Amniotic stem cell (primary cell): Measurements from ENCODE around the gene PNRC1.
"Not testable (repeated sequence)": the region's sequence is repeated elsewhere in the genome, so short reads cannot be mapped to it uniquely, and the experiment has no call there.

ENCODE experiments used
- DNase-seq: peaks from one replicate; lab custom pipeline; 2025; lab: John Stamatoyannopoulos, UW

PNRC1 gene

GRCh38 chr6:89110284-89110683 lies 29.7 kb downstream of the PNRC1 start:
- no peak for DNase-seq

- DNase-seq, result no peak
Observed at GRCh38 chr6:89111933-89112332, 31.4 kb downstream of the PNRC1 start.

DNA sequence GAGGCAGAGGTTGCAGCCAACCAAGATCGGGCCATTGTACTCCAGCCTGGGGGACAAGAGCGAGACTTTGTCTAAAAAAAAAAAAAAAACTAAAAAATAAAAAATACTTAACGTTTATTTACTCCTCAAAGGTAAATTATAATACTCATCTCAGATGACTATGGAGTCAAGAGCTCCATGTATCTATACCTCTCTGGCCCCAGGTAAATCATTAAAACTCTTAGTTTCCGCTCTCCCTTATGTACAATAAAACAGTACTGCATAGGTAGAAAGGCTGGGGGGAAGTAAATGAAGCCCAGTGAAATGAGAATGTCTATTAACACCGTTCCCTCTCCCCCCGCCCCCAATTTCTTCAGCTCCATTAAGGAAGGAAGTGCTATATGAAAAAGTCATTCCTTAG lies 36.2 kb downstream of the PNRC1 start:
- no peak for DNase-seq

GRCh38 chr6:89117211-89118108 lies 36.9 kb downstream of the PNRC1 start, which contains the start of gene SRSF12:
SRSF12 (minus strand) TSS chr6:89118071; CDS start chr6:89117887, 184 bp downstream.
- no peak for DNase-seq

GRCh38 chr6:89118931-89119330 lies 38.4 kb downstream of the PNRC1 start:
- DNase-seq, result no peak

DNA sequence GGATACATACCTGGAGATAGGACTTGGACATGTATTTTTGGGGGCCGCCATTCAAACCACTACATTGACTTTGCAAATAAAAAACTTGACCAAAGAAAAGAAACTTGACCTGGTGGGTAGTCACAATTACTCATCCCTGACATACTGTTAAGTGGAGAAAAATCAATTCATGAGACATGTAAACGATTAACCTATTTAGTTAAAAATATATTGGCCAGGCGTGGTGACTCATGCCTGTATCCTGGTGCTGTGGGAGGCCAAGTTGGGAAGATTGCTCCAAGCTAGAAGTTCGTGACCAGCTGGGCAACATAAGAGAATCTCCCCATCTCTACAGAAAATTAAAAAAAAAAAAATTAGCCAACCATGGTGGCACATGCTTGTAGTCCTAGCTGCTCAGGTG lies 39.8 kb downstream of the PNRC1 start:
- DNase-seq, result no peak

DNA sequence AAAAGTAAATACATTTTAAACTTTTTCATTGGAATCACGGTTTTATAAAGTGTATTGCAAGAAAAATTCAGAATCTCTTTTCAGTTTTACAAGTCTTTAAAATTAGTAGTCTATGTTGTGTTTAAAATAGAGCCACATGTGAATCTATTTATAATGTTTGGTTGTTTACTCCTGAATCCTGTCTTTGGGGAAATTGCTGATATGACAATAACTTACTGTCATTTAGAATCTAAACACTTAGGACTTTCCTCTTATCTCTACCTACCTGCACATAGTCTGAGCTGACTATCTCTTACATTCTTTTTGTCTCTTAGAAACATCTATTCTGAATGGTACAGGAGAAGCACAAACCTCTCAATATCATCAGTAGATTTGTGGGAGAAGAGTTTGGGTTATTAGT lies 41.4 kb downstream of the PNRC1 start:
- no peak for DNase-seq

DNA sequence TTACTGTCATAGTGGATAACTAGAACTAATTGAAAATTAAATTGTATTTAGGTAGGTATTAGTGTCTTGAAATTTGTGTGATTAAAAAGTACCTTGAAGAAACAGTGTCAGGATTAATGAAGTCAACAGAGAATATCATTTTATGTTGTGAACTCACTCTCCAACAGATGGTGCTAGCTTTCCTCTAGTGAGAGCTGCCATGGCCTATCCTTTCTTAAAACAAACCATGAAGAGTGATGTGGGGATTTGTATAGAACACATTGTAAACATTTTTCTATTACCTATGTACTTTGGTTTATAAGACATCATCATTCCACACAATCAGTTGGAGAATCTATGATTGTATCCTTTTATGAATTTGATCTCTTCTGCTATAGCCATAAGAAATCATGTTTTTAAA lies 42.1 kb downstream of the PNRC1 start:
- peak; percentile 24 for DNase-seq

- not testable (repeated sequence) for DNase-seq
Observed at GRCh38 chr6:89128256-89128671, 47.7 kb downstream of the PNRC1 start.

DNA sequence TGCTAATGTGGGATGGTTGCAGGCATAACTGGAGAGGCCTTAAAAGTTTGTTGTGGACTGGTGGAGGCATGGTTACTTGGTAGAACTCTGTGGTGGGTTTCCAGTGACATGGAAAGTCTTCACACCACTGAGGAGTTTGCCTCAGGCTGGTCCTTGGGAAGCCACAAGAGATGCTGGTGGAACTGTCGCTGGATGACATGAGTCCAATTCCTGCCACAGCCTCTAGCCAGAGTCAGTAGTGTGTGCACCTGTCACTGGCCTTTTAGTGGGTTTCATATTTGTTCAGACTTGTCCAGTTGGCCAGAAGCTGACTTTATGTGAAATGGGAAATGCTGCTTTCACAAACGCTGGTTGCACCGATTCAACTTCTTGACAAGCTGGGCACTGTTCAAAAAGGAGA lies 51.0 kb downstream of the PNRC1 start:
- DNase-seq, result no peak

DNA sequence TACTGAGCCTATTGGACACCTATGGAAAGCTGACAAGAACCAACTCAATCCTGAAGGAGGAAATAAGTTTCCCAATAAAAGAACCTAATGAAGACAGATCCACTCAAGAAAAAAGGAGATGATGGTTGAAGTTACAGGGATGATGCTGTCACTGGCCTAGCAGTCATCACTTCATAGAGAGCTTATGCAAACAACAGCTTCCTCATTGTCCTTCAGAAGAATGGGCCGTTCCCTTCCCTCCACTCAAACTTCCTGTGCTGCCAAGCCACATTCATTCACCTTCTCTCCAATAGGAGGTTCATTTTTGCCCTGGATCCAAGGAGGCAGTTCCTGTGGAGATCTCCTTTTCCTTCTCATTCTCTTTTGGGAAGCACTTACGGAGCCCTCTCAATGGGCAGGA lies 51.5 kb downstream of the PNRC1 start:
- no peak for DNase-seq

GRCh38 chr6:89133981-89134380 lies 53.4 kb downstream of the PNRC1 start:
- DNase-seq, result no peak

DNA sequence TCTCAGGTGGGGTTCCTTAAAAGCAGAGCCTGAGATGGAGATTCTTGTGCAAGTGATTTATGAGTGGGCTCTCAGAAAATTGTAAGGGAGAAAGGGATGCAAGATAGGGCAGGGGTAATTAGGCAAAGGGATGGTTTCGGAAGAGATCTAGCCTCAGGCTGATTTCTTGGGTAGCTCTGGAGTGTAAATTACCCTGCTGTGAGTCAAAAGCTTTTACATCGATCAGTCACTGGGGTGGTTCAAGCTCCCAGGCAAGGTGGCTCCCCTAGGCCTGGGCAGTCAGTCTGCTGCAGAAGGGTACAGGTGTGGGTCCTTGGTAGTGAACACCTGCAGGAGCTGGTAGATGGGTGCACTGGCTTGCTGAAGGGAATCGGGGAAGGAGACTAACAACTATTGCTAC lies 54.2 kb downstream of the PNRC1 start:
- no peak for DNase-seq
